GM12878 (cell line): ENCODE results near the gene HAUS1. TPM values are rescaled to one million over a fixed set of nuclear protein-coding genes. Genes with fewer than 3 reads are reported as not detected.

Experiments
- ATAC-seq: fragments of 200-7000 bp; cut with Tn5 transposase; 3 replicates; pipeline ENCODE4 v1.9.1; 2020; ENCODE audit warnings: mild to moderate bottlenecking, moderate library complexity
- BruUV-seq: library from RNA; stranded (reverse); fragments of 400-500 nt; replicated peaks from 2 replicates; lab custom pipeline; 2021; lab: Mats Ljungman, UMichigan
- CTCF ChIA-PET: fragments of 300-600 bp; sonication (Branson Sonifier 250); formaldehyde crosslinking; extraction: SDS; loops from one replicate; lab custom pipeline; 2021; ENCODE audit warnings: inconsistent platforms; lab: Yijun Ruan, JAX
- POLR2A ChIA-PET: fragments of 350-600 bp; formaldehyde crosslinking; extraction: SDS; loops from one replicate; lab custom pipeline; 2021; ENCODE audit warnings: inconsistent platforms; lab: Charles Lee
- RAD21 ChIA-PET: fragments of 300-600 bp; sonication (Branson Sonifier 250); formaldehyde crosslinking; loops from one replicate; lab custom pipeline; 2023; ENCODE audit warnings: antibody characterized with exemption; ENCODE audit not compliant: unreplicated experiment; lab: Charles Lee
- SMC1A ChIA-PET: fragments of 300-600 bp; sonication (Branson Sonifier 250); formaldehyde crosslinking; loops from one replicate; lab custom pipeline; 2023; ENCODE audit not compliant: unreplicated experiment, uncharacterized antibody; lab: Charles Lee
- DNase-seq: peaks from one replicate; pipeline ENCODE4 v3.0.0-alpha.2; 2011; ENCODE audit warnings: low read depth, low spot score
- FAIRE-seq: peaks from 3 replicates; lab custom pipeline; 2011; peaks lifted over from hg19 to GRCh38; lab: Jason Lieb, UNC
- H2AFZ ChIP-seq: 2 replicates; pipeline ENCODE4 v1.6.0; 2011; ENCODE audit warnings: low read depth, low read length, control low read depth; ENCODE audit not compliant: control insufficient read depth
- H3K27ac ChIP-seq: 2 replicates; pipeline ENCODE4 v1.5.1; 2011; ENCODE audit warnings: control low read depth; ENCODE audit not compliant: control insufficient read depth, insufficient read depth
- H3K27me3 ChIP-seq, 2 experiments: replicated peaks in 1 of 2; 2 replicates each; pipeline versions ENCODE4 v1.6.0 to v1.6.1; 2011; ENCODE audit warnings: low read length in 1 of 2; ENCODE audit not compliant: control insufficient read depth in 2 of 2, insufficient read depth in 2 of 2
- H3K36me3 ChIP-seq, 2 experiments: 2 replicates each; pipeline ENCODE4 v1.5.1; 2011; ENCODE audit warnings: low read length in 1 of 2; ENCODE audit not compliant: control insufficient read depth in 2 of 2, insufficient read depth in 2 of 2
- H3K4me1 ChIP-seq: 2 replicates; pipeline ENCODE4 v1.6.1; 2011; ENCODE audit warnings: mild to moderate bottlenecking, low read length, moderate library complexity, mixed read lengths; ENCODE audit not compliant: control insufficient read depth, insufficient read depth
- H3K4me2 ChIP-seq: 2 replicates; pipeline ENCODE4 v1.6.0; 2011; ENCODE audit warnings: control low read depth; ENCODE audit not compliant: control insufficient read depth, insufficient read depth
- H3K4me3 ChIP-seq: fragments of 200-600 bp; sonication (generic); 2 replicates; pipeline ENCODE4 v1.5.1; 2016
- H3K79me2 ChIP-seq: 2 replicates; pipeline ENCODE4 v1.6.0; 2011; ENCODE audit warnings: low read length; ENCODE audit not compliant: control insufficient read depth, insufficient read depth
- H3K9ac ChIP-seq: 2 replicates; pipeline ENCODE4 v1.8.0; 2011; ENCODE audit warnings: low read length, control low read depth, mixed read lengths; ENCODE audit not compliant: control insufficient read depth, insufficient read depth
- H3K9me3 ChIP-seq: replicated peaks from 3 replicates; pipeline ENCODE4 v1.5.1; 2011; ENCODE audit warnings: mild to moderate bottlenecking, low read length; ENCODE audit not compliant: control insufficient read depth, insufficient read depth
- H4K20me1 ChIP-seq: 2 replicates; pipeline ENCODE4 v1.6.0; 2011; ENCODE audit not compliant: control insufficient read depth, insufficient read depth
- BACH1 ChIP-seq: fragments of 450-650 bp; IDR thresholded peaks from 2 replicates; pipeline ENCODE4 v1.6.1; 2017; ENCODE audit warnings: mild to moderate bottlenecking, borderline replicate concordance
- EP300 ChIP-seq, 2 experiments: fragments of 150-350 bp in 1 of 2; IDR thresholded peaks; 2 replicates each; pipeline ENCODE4 v1.6.1; 2011 to 2012; ENCODE audit warnings: low read depth in 2 of 2, low read length in 2 of 2, borderline replicate concordance in 1 of 2, improper control_type of control experiment in 1 of 2, inconsistent platforms in 1 of 2; ENCODE audit not compliant: control insufficient read depth in 1 of 2
- EZH2 ChIP-seq: IDR thresholded peaks from 2 replicates; pipeline ENCODE4 v1.6.1; 2012; ENCODE audit warnings: low read depth, mild to moderate bottlenecking, control low read depth, inconsistent platforms, low read length, borderline replicate concordance; ENCODE audit not compliant: control insufficient read depth
- HDAC2 ChIP-seq: fragments of 200-600 bp; sonication (generic); IDR thresholded peaks from 2 replicates; pipeline ENCODE4 v1.6.1; 2017
- KLF5 ChIP-seq: fragments of 450-650 bp; IDR thresholded peaks from 2 replicates; pipeline ENCODE4 v1.6.1; 2014; ENCODE audit warnings: mild to moderate bottlenecking; ENCODE audit not compliant: partially characterized antibody
- MEF2A ChIP-seq: IDR thresholded peaks from 2 replicates; pipeline ENCODE4 v1.6.1; 2011; ENCODE audit warnings: low read depth, mild to moderate bottlenecking, low read length, moderate library complexity; ENCODE audit not compliant: insufficient read depth
- NFYB ChIP-seq: IDR thresholded peaks from 2 replicates; pipeline ENCODE4 v1.6.1; 2011; ENCODE audit warnings: low read depth, mild to moderate bottlenecking, low read length, improper control_type of control experiment, moderate library complexity; ENCODE audit not compliant: insufficient read depth
- RELA ChIP-seq: fragments of 450-650 bp; IDR thresholded peaks from 2 replicates; pipeline ENCODE4 v1.8.0; 2014; ENCODE audit warnings: borderline replicate concordance; ENCODE audit not compliant: partially characterized antibody
- SP1 ChIP-seq: IDR thresholded peaks from one replicate; pipeline ENCODE4 v1.6.1; 2011; ENCODE audit warnings: low read depth, low read length
- TAF1 ChIP-seq: IDR thresholded peaks from 2 replicates; pipeline ENCODE4 v1.6.1; 2011; ENCODE audit warnings: mild to moderate bottlenecking, low read depth, low read length, borderline replicate concordance
- TARDBP ChIP-seq: IDR thresholded peaks from 2 replicates; pipeline ENCODE4 v1.6.1; 2016; ENCODE audit warnings: borderline replicate concordance
- TCF7 ChIP-seq: IDR thresholded peaks from 2 replicates; pipeline ENCODE4 v1.6.1; 2014; ENCODE audit warnings: antibody characterized with exemption, borderline replicate concordance
- USF2 ChIP-seq: IDR thresholded peaks from 2 replicates; pipeline ENCODE4 v1.6.1; 2011; ENCODE audit warnings: low read depth, low read length, improper control_type of control experiment, borderline replicate concordance
- ZNF217 ChIP-seq: fragments of 450-650 bp; IDR thresholded peaks from 2 replicates; pipeline ENCODE4 v1.6.1; 2017; ENCODE audit warnings: antibody characterized with exemption, mild to moderate bottlenecking
- ZNF274 ChIP-seq: IDR thresholded peaks from one replicate; pipeline ENCODE4 v1.8.0; 2011; ENCODE audit not compliant: insufficient read length, insufficient read depth
- ZZZ3 ChIP-seq: IDR thresholded peaks from 2 replicates; pipeline ENCODE4 v1.6.1; 2011; ENCODE audit warnings: low read depth; ENCODE audit not compliant: control insufficient read depth, insufficient read length
- WGBS: methylation state at CpG from one replicate; pipeline ENCODE4 v1.1.6; 2016; ENCODE audit warnings: low lambda C conversion rate; ENCODE audit not compliant: insufficient replicate concordance, insufficient coverage; ENCODE audit errors: missing lambda C conversion rate; 5-methylcytosine and 5-hydroxymethylcytosine counted together
- in situ Hi-C: fragments of 300-500 bp; cut with MboI; formaldehyde crosslinking; loops from 9 replicates; pipeline ENCODE4 v1.14.3; 2018; ENCODE audit warnings: mixed read lengths
- intact Hi-C: fragments of 100-400 bp; cut with micrococcal nuclease; formaldehyde crosslinking; loops from one replicate; pipeline ENCODE4 v1.14.2; 2022; ENCODE audit not compliant: unreplicated experiment
- polyA plus RNA-seq, 11 experiments: library from polyadenylated mRNA; depleted of rRNA in 4 of 11; unstranded in 6 of 11; stranded (reverse) in 5 of 11; fragments of >200 nt; fragmentation: Nextera tagmentation in 4 of 11; fragmentation: Illumina TruSeq in 1 of 11; extraction: Ambion mirVana in 4 of 11; extraction: Trizol in 1 of 11; gene quantifications; 1 replicate in 1 of 11; 2 replicates in 10 of 11; pipeline versions ENCODE4 v1.2.1 to v1.2.3, GENCODE V29; 2011 to 2016; ENCODE audit warnings: inconsistent platforms in 2 of 11, missing spikeins in 2 of 11, low read depth in 1 of 11
- total RNA-seq, 4 experiments: library from RNA; depleted of rRNA in 3 of 4; stranded (reverse); fragments of >200 nt in 3 of 4; fragmentation: Illumina TruSeq in 1 of 4; extraction: Trizol in 1 of 4; gene quantifications; 2 replicates each; pipeline versions ENCODE4 v1.2.1 to v1.2.3, GENCODE V29; 2013 to 2021
- TF ChIP-seq, protein P1 (sequence below): fragments of 150-350 bp; IDR thresholded peaks from 2 replicates; pipeline ENCODE4 v1.6.1; 2016; ENCODE audit warnings: low read depth, low read length
- TF ChIP-seq, protein P2 (sequence below): IDR thresholded peaks from 2 replicates; pipeline ENCODE4 v1.6.1; 2011; ENCODE audit warnings: low read depth, mild to moderate bottlenecking, low read length, moderate library complexity, borderline replicate concordance; ENCODE audit errors: extremely low read depth

The HAUS1 gene
- total and polyA plus RNA-seq, 10 of the 15 experiments (the other 5 are each of a cell fraction or from before 2014, with no cell fraction given): 41.2 to 182 (median 91.9) TPM

DNA sequence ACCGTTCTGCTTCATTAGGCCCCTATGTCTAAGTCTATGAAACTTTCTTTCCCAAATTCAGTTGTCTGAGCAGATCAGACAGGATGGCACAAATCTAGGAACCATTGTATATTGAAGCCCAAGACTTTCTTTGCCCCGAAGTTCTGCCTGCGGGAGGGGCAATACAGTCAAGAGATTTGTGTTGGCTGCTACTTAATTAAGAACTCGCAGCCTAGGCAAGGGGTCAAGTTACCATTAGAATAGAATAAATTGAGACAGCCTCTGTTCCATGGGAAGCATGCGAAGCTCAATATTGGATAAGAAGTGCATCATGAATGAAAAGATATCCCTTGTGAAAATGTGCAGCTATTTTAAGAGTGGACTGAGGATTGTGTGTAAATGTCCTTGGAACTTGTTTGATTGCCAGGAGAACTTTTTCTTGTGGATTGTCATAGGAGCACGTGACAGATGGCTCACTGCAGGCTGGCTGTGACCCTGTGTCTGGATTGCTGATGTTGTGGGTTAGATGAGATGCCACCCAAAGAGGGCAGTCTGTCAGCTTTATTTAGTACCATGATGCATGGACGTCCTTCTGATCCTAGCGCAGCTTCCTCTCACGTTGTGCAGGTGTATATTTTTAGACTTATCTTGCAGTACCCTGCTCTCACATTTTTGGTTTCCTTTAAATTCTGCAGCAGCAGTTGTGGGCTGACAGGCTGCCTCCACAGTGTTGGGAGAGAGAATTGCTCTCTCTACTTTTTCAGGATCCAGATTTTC lies 30.9 kb downstream of the HAUS1 start (continued):
- TF ChIP-seq, protein P1, sequence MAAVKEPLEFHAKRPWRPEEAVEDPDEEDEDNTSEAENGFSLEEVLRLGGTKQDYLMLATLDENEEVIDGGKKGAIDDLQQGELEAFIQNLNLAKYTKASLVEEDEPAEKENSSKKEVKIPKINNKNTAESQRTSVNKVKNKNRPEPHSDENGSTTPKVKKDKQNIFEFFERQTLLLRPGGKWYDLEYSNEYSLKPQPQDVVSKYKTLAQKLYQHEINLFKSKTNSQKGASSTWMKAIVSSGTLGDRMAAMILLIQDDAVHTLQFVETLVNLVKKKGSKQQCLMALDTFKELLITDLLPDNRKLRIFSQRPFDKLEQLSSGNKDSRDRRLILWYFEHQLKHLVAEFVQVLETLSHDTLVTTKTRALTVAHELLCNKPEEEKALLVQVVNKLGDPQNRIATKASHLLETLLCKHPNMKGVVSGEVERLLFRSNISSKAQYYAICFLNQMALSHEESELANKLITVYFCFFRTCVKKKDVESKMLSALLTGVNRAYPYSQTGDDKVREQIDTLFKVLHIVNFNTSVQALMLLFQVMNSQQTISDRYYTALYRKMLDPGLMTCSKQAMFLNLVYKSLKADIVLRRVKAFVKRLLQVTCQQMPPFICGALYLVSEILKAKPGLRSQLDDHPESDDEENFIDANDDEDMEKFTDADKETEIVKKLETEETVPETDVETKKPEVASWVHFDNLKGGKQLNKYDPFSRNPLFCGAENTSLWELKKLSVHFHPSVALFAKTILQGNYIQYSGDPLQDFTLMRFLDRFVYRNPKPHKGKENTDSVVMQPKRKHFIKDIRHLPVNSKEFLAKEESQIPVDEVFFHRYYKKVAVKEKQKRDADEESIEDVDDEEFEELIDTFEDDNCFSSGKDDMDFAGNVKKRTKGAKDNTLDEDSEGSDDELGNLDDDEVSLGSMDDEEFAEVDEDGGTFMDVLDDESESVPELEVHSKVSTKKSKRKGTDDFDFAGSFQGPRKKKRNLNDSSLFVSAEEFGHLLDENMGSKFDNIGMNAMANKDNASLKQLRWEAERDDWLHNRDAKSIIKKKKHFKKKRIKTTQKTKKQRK: no peak
- TF ChIP-seq TCF7: no peak

GRCh38 chr18:46140173-46140572 lies 36.0 kb downstream of the HAUS1 start:
- WGBS: 98% methylated on average over 4 of the region's 4 CpGs
- Histone ChIP-seq H3K4me1 (no peaks in the 10 kb centered on the region), H3K9me3 (no peaks in the 10 kb centered on the region), H3K4me3 (no peak overlapping the region), H4K20me1 (no peaks in the 10 kb centered on the region), H3K9ac (no peak overlapping the region), H3K27ac (no peak overlapping the region), H3K36me3 (no peaks in the 10 kb centered on the region), H3K27me3 (no peaks in the 10 kb centered on the region), H3K4me2 (no peak overlapping the region), H2AFZ (no peak overlapping the region), H3K79me2 (no peaks in the 10 kb centered on the region)
- DNase-seq: no peak
- FAIRE-seq: no peak
- intact Hi-C loops: no loop called here
- CTCF ChIA-PET: interaction anchor here (0.6 to 1.5 kb wide), 2 partner anchors 9 to 1051 kb away, joined by 3 to 9 read pairs; no protein-coding TSS in a partner anchor
- ATAC-seq: no peak
- no TSS peak for BruUV-seq
- RAD21 ChIA-PET: interaction anchor here (0.7 kb wide), 1 partner anchor 774 kb away, joined by 3 read pairs; no protein-coding TSS in a partner anchor
- POLR2A ChIA-PET: no interaction called here
- in situ Hi-C loops: loop anchor here (10.0 kb wide), 1 partner anchor 345 kb away; no protein-coding TSS in a partner anchor
- SMC1A ChIA-PET: no interaction called here
- TF ChIP-seq HDAC2 (no peak), MEF2A (no peak), EZH2 (no peak), ZNF274 (no peak), KLF5 (no peak), RELA (no peak), SP1 (no peak), TAF1 (no peak), USF2 (no peak), BACH1 (no peak), TARDBP (no peak), ZNF217 (no peak), NFYB (no peak), EP300 (IDR thresholded peaks at IDR 0.05; ENCODE audit: borderline replicate concordance in 1 of 2, control insufficient read depth in 1 of 2, low read depth in 2 of 2, low read length in 2 of 2) (no peak), ZZZ3 (no peak)
- TF ChIP-seq, protein P2, sequence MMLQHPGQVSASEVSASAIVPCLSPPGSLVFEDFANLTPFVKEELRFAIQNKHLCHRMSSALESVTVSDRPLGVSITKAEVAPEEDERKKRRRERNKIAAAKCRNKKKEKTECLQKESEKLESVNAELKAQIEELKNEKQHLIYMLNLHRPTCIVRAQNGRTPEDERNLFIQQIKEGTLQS: no peak
